NCI-H510A treated with DMSO at 0.1 percent for 48 hours (cell line): Measurements from ENCODE around the gene PABPC4L.
A peak's percentile ranks its signal among the peaks of the same experiment; 100 is the strongest.
"Not testable (repeated sequence)": the region's sequence is repeated elsewhere in the genome, so short reads cannot be mapped to it uniquely, and the experiment has no call there.

ENCODE experiments used
- DNase-seq: peaks from one replicate; lab custom pipeline; 2025; lab: John Stamatoyannopoulos, UW

Gene PABPC4L

DNA sequence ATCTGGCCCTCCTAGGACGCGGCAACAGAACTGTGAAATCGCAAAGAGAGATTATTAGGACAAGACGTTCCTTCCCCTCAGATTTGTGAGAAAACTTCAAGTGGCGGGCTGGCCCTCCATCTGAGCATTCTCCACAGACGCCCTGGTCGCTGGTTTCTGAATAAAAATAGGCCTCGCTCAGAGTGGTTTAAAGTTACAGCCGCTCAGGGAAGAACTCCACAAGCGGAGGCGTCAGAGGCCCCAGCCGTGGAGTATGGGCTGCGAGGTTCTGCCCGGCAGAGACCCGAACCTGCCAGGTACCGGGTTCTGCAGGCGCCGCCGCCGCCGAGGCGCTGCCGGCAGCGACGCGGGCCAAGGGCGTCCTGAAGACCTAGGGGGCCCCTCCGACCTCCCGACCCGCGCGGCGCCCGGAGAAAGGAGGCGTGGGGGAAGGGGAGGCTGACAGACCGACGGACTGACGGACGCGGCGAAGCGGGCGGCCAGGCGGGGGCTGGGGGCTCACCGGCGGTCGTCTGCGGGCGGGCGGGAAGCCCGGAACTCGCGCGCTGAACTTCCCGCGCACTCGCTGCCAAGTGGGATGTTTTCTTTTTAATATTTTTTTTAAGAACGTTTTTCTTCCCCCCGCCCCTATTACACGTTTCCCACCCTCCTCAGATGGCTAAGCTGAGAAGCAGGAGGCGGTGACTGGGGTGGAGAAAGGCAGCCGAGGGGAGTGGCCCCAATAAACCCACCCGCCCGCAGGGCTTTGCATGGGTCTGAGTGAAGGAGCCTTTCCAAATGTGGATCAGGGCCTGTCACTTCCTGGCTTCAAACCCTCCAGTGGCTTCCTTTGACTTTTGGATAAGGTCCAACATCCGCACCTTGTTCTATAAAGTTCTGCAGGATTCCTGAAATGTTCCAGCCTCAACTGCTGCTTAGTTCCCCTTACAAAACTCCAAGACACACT lies at the start of gene PABPC4L:
PABPC4L (minus strand) TSS at position 574 of the 946 bp plus-strand sequence. CDS start 770 bp downstream, outside the sequence.
- peak; percentile 23 for DNase-seq

DNA sequence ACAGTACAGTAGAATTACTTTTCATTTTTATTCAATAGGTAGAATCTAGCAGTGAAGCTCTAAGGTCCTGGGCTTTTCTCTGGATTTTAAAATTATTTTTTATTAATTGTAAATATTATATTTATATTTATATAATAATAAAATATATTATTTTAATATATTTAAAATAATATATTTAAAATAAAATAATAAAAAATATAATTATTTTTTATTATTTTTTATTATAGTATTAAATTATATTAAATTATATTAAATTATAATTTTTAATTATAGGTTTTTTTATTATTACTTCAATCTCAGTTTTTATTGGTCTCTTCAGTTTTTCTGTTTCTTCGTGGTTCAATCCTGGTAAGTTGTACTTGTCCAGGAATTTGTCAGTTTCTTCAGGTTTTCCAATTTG lies 49.7 kb upstream of the PABPC4L start:
- DNase-seq, result no peak

DNA sequence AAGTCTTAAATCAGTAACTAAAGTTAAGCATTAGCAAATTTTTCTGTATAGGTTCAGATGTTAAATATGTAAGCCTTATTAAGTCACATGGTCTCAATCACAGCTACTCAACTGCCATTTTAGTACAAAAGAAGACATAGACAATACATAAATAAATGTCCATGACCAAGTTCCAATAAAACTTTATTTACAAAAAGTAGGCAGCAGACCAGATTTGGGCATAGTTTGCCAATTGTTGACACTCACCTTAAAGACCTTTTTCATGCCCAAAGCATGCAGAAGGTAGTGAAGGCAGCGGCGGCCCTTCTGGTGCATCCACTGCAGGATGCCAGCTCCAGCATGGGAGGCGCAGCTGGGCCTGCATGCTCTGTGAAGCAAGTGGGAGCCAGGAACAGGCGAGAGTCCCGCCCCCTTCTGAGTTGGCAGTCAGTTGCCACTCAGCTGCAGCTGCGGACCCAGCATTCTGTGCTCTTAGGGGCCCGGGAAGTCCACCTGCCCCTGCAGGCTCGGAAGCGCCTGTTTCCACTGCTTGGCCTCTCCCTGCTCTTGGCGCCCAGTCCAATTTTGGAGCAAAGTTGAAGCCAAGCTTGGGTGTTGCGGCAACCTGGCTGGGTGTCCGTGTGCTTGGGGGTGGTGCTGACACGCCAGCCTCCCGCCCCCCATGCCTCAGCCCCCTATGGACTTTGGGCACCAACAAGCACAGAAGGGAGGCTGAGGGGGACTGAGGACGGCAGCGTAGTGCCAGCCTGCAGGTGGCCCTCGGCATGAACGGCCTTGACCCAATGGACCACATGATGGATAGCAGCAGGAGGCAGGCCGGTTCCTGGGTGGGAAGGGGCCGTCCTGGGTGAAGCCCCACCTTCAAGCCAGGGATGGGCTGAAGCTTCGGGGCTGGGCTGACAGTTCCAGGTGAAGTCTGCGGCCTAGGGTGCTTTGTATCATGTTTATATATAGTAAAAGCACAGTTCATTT lies 42.4 kb upstream of the PABPC4L start:
- no peak for DNase-seq

DNA sequence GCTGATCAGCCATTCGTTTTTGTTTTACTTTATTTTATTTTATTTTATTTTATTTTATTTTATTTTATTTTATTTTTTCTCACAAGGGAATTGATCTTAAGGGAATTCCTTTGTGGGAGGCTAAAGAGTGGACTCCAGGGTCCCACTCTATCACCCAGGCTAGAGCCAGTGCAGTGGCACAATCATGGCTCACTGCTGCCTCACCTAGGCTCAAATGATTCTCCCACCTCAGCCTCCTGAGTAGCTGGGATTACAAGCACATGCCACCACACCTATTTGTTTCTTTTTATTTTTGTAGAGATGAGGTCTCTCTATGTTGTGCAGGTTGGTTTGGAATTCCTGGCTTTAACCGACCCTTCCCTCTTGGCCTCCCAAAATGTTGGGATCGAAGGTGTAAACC lies 17.5 kb upstream of the PABPC4L start:
- DNase-seq, result no peak

DNA sequence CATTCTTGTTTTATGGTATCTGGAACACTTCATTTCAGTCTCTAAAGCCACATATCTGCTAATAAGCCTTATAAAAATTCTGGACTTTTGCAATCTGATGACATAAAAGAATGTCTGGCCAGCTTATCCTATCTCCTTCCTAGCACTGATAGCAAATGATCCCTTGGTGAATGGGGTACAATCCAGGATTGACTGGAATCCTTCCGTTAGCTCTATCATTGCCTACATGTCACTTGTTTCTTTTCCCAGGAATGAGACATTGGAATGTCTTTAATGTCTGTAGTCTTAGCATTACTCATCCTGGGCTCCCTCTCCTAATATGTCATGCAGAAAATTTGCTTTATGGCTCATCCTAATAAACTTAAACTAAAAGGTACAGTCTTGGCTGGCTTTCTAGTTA lies 14.8 kb upstream of the PABPC4L start:
- no peak for DNase-seq

DNA sequence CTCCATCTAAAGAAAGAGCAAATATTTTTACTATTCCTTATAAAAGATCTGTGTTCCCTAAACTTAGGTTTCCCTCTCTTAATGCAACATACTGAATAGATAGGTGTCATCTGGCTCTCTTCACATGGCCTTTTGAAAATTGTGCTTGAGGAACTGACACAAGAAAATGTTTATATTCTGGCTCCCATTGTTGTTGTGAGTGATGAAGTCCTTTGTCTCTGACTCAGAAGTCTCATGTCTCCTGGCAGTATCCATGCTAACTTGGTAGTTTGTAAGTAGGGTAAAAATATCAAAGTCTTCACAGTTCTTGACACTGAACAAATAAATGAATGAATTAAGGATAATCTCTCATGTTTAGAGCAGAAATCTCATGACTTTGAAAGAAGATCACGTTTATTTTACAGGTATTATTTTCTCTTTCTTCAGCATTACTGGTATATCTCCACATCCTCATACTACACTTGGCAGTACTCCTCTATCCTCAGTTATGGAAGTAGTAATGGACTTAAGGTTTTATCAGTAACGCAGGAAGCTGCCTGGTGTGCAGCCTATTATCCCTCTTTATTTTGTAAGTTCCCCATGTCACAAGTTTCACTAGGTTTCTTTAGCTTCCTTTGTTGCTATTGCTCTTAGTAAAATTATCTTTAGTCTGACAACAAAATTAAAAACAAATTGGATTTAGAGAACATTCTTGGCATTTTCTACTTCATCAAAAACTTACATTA lies 14.2 kb upstream of the PABPC4L start:
- no peak for DNase-seq

DNA sequence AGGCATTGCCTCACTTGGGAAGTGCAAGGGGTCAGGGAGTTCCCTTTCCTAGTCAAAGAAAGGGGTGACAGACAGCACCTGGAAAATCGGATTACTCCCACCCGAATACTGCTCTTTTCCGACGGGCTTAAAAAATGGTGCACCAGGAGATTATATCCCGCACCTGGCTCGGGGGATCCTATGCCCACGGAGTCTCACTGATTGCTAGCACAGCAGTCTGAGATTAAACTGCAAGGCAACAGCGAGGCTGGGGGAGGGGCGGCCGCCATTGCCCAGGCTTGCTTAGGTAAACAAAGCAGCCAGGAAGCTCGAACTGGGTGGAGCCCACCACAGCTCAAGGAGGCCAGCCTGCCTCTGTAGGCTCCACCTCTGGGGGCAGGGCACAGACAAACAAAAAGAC lies 6.4 kb upstream of the PABPC4L start:
- not testable (repeated sequence) for DNase-seq

DNA sequence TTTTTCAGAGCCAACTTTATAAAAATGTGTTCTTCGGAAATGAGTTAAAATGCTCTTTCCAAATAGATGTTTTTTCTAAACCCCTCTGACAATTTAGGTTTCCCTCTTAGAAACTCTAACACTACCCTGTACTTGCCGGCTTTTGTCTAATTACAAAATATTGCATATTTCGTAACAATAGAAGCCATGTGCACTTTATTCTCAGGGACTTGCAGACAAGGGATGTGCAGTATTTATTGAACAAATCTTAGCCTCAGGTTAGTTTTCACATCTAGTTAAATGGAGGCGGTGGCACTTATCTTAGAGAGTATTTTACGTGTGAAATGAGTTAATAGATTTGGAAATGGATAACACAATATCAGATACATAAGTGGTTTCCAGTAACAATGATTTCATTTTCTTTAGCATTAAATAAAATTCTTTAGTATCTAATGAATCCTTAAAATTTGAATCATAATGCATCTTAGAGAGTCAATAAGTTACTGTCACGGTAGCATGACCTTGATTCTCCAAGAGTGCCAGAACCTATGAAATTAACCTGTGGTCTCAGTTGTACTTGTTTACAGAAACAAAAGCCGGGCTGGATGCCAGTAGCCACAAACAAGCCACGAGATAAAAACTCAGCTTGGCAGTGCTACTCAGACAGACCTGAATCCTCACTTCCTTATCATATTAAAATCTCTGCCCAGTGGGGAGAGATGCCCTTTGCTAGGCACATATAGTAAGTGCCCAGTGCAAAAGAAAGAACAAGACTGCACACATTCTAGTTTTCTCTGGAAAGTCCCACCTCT lies 772 bp upstream of the PABPC4L start:
- DNase-seq, result no peak

DNA sequence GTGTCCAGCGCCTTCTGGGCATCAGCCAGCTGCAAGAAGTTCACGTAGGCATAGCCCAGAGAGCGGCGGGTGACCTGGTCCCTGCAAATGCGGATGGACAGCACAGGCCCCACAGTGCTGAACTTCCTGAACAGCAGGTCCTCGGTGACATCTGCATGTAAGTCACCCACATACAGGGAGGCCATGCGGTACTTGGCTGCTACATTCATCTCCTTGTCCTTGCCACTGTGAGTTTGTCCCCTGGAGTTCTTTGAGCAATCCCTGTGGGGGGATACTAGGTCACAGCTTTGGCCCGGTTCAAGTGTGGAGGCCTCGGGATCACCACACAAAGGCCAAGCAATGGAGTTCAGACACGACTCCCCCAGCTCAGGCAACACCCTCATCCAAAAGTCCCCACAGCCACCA lies 776 bp downstream of the PABPC4L start:
- peak; percentile 23 for DNase-seq

DNA sequence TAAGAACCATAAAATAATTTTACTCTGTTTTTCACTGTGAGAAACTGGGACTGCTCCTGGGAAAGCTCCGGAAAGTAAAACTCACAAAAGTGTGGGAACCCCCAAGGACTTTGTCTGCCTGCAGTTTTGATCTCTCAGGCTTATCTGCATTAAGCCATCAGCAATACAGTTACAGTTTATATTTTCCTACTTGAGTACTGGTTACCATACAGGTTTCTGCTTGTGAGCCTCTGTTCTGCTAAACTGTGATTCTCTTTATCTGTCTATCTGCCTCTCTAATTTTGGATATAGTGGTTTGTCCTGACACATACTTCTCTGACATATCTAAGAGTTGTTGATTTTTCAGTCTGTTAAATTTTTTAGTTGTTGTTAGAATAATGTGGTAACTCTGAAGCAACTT lies 11.6 kb downstream of the PABPC4L start:
- DNase-seq, result no peak

DNA sequence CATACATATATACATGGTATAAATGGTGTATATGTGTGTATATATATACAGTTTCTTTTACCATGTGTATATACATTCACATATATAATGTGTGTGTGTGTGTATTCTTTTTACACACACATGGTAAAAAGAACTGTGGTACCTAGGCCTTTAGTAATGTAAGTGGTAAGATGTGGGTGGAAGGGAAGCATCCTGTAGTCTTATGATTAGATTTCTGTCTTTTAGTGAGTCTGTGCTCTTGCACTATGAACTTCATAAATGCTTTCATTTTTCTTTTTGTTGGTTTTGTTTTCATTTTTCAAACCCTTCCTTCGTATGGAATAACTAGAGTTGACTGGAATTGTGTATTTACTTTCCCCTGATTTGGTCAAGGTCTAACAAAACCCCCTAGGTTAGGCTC lies 12.1 kb downstream of the PABPC4L start:
- DNase-seq, result no peak

DNA sequence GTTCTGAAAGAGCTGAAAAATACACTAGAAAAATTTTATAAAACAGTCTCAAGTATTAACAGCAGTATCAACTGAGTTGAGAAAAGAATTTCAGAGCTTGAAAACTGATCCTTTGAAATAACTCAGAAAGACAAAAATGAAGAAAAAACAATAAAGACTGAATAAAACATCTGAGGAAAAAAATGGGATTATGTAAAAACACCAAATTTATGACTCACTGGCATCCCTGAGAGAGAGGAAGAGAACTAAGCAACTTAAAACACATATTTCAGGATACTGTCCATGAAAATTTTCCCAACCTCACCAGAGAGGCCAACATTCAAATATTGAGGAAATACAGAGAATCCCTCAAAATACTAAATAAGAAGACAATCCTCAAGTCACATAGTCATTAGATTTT lies 22.9 kb downstream of the PABPC4L start:
- no peak for DNase-seq

DNA sequence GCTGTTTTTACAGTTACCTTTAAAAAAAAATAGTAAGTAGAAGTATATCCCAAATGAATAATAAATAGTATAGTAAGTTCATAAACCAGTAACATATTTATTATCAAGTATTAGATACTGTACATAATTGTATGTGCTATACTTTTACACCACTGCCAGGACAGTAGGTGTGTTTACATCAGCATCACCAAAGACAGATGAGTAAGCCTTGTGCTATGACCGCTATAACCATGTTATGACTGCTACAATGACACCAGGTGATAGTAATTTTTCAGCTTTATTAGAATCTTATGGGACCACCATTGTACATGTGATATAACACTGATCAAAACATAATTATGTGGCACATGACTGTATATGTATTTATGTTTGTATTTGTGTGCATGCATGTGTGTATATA lies 27.3 kb downstream of the PABPC4L start:
- no peak for DNase-seq

DNA sequence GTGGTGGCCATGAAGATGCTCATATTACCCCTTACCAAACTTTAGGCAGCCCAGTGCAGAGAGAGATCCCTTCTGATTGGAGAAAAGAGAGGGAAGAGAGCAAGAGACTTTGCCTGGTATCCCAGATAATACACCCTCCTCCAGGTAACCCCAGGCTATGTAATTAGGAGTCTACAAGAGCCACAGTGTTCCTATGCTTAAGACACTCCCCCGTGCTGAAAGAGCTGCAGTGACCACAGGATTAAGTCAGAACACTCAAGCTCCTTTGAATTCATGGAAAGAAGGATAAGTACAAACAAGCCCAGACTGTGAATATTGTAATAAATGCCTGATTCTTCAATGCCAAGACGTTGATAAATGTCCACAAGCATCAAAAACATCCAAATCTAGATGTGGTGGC lies 41.4 kb downstream of the PABPC4L start:
- DNase-seq, result no peak

DNA sequence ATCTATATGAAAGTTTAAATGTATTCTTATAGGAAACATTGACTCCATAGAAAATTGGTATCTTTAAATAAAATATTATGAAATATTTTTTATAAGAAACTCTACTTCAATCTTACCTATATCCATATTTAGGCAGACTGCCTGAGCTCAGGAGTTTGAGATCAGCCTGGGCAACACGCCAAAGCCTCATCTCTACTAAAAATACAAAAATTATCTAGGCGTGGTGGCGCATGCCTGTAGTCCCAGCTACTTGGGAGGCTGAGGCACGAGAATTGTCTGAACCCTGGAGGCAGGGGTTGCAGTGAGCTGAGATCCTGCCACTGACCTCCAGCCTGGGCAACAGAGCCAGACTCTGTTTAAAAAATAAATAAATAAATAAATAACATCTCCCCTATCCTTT lies 47.5 kb downstream of the PABPC4L start:
- no peak for DNase-seq

DNA sequence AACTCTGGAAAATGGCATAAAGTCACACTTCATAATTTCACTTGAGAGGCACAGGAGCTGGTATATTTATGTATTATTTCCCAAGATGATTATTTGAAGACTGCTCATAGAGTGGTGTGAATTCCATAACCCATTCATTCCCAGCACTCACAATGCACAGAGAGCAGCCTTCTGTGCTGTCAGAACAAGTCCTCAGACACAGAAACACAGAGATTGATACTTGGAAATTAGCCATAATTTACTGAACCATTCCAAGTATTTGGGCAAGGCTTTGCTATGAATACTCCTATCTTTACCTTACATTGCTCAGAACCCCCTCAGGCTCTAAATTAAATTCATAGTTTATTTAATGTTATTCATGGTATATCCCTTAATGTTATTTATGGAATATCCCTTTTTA lies 53.6 kb downstream of the PABPC4L start:
- DNase-seq, result no peak
